HG02642 (cell line): Measurements from ENCODE around the gene SLC4A1AP.

ENCODE experiments used
- ATAC-seq: cut with Tn5 transposase; IDR thresholded peaks from one replicate; pipeline ENCODE4 v1.9.1; 2021; ENCODE audit warnings: mild to moderate bottlenecking; ENCODE audit not compliant: unreplicated experiment, poor library complexity

SLC4A1AP gene

GRCh38 chr2:27736031-27736889 is 72.6 kb downstream of the SLC4A1AP start:
- ATAC-seq = no peak

- no peak for ATAC-seq
These were observed 73.2 kb downstream of the SLC4A1AP start for GRCh38 chr2:27736890-27737204.

- ATAC-seq = no peak
These were observed 74.1 kb downstream of the SLC4A1AP start for GRCh38 chr2:27737676-27738348.

GRCh38 chr2:27738349-27739057 is 74.8 kb downstream of the SLC4A1AP start:
- ATAC-seq = no peak

GRCh38 chr2:27739058-27739373 is 75.3 kb downstream of the SLC4A1AP start:
- ATAC-seq = no peak

- no peak for ATAC-seq
These were observed 78.0 kb downstream of the SLC4A1AP start for GRCh38 chr2:27741673-27742072.

GRCh38 chr2:27742571-27742970 is 78.9 kb downstream of the SLC4A1AP start:
- ATAC-seq = no peak
